Stimulated activated CD4-positive, alpha-beta T cell treated with anti-CD3 and anti-CD28 coated beads, Interleukin-2, amount 100 ng/mL, for 48 hours (primary cell): ENCODE data around the gene GALR1.
"Not testable (repeated sequence)": the region's sequence is repeated elsewhere in the genome, so short reads cannot be mapped to it uniquely, and the experiment has no call there.

Experiments
- DNase-seq, 2 donors: peaks; one replicate each; pipeline ENCODE4 v3.0.0-alpha.2; 2020

The GALR1 gene

GRCh38 chr18:77251730-77252050 lies 2.0 kb downstream of the GALR1 start:
- DNase-seq, result no peak

DNA sequence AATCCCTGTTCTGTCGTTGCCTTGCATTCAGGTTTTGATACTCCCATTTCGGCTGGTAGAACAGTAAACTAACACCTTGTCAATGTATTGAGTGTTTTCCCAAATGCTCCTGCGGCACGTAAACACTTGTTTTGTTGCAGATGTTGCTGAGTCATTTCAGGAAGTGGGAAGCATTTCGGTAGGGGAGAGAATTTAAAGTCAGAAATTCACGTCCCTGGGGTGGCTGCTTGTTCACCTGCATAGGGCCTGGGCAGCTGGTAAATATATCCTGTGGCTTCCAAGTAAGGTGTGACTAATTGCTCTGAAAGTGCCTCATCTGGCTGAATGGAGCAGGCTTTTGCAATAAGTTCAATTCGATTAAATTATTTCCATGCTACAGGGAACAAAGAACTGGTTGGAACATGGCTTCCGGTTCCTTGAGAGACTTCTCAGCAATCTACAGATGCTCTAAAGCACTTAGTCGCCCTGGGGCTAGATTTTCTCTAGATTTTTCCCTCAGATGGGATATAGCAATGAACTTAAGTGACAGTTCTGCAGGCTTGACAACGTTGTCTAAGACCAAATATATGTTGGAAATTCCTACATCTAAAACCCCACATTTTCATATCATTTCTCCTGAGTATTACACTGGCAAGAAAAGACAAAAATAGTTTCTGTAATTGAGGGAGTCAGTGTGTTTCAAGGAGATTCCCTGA lies 5.2 kb downstream of the GALR1 start:
- no peak for DNase-seq

GRCh38 chr18:77255426-77256105 lies 5.9 kb downstream of the GALR1 start:
- DNase-seq, result no peak

DNA sequence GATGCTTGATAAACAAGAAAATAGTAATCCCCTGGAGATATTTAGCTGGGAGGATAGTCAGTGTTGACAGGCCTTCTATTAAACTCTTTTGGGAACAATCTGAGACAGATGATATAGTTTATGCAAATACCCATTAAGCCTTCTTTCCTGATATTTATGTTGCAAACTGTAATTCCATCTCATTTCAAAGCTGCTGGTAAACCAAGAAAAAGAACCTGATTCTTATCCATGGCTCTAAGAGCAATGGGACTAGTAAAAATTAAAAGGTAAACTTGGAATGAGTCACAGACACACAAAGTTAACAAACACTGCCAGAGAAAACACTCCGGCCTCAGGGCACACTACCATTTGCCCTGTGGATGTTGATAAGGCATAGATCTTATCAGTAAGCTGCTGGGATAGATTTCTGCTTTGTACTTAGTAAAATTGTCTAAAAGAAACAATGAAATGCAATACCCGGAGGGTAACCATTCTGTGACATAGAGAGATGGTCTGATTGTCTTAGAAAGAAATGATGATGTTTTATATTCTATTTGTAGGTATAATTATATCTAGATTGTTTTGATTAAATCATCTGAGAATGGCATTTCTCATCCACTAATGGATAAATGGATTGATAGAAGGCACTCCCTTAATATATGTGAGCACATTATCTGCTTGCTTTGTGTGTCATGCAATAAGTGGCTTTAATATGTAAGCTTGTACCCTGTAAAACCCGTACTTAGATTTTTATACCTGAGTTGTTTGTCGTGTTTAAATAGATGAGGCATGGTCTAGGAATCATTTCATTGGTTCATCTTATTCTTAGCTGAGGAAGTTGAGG lies 13.2 kb downstream of the GALR1 start:
- DNase-seq, result no peak

DNA sequence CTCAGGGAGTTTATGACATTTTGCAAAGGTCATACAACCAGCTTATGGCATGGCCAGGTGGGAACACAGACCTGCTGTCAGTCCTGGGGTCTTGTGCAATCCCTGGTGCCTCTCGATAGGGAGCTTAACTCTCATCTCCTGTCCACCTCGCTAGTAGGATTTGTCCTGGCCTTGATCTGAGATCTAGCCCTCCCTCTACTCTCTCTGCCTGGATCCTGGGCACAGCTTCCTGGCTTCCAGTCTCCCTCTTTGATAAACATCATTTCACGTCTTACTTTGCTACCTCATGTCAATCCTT lies 13.8 kb downstream of the GALR1 start:
- DNase-seq, result no peak

- no peak for DNase-seq
Measured at GRCh38 chr18:77267969-77268368, 18.3 kb downstream of the GALR1 start.

DNA sequence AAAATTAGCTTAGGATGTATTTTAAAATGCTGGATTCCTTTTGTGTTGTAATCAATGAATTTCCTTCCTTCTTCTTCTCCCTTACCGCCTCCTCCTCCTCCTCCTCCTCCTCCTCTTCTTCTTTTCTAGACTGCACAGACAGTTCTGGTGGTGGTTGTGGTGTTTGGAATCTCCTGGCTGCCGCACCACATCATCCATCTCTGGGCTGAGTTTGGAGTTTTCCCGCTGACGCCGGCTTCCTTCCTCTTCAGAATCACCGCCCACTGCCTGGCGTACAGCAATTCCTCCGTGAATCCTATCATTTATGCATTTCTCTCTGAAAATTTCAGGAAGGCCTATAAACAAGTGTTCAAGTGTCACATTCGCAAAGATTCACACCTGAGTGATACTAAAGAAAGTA lies 18.8 kb downstream of the GALR1 start:
- DNase-seq, result no peak

- no peak for DNase-seq
Measured at GRCh38 chr18:77271576-77272481, 22.2 kb downstream of the GALR1 start.

GRCh38 chr18:77290841-77291240 lies 41.2 kb downstream of the GALR1 start:
- not testable (repeated sequence) for DNase-seq

DNA sequence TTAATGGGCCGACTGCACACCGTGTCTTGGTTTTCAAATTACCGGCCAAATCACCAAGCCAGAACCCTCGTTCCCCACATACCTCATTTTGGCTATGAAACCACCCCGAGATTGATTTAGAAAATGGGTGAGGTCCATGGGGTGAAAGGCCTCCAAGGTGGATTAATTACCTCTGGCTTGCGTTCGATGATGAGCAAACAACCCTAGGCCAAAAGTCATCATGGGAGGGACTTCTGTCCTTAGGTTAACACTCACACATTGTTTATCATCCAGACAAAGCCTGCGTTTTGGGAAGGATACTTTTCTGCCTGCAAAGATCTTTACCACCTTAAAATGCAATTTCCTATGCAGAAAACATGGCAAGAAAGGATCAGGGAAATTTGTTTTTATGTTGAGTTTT lies 48.5 kb downstream of the GALR1 start:
- DNase-seq, result no peak

GRCh38 chr18:77299706-77300105 lies 50.1 kb downstream of the GALR1 start:
- DNase-seq, result no peak

DNA sequence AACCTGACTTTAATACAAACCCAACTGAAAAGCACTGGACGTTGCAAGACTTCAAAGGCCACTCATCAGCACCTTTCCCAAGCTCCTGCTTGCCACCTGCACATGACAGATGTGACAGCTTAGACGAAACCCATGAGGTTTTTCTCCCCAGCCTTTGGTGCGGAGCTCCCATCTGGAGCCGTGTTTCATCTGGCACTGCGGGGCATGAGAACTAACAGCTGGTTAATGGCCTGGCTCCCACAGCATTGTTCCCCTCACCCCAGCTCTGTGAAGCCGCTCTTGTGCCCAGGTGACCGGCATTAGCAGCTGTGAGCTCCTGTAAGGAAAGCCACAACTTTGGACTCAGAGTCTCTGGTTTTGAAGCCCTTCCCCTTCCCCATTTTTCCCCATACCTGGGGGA lies 50.9 kb downstream of the GALR1 start:
- DNase-seq, result no peak

GRCh38 chr18:77304268-77304667 lies 54.6 kb downstream of the GALR1 start:
- no peak for DNase-seq

GRCh38 chr18:77305676-77306075 lies 56.0 kb downstream of the GALR1 start:
- DNase-seq, result no peak

DNA sequence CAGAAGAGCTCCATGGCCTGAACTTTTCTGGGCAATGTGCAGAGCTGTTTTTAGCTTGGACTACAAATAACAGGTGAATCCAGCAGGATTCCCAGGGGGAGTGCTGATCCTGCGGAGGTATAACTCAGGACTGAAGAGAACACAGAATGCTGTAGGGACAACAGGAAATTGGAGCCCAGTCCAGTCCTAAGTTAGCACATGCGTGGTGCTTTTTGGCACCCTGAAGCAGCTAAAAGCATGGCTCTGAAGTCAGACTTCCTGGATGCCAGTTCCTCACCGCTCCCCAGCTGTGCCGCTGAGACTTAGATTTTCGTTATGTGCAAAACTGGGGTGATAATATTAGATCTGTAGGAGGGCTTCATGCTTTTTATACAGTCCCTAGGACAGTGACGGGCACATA lies 58.6 kb downstream of the GALR1 start:
- no peak for DNase-seq

- no peak for DNase-seq
Measured at GRCh38 chr18:77314511-77314910, 64.9 kb downstream of the GALR1 start.

- no peak for DNase-seq
Measured at GRCh38 chr18:77314952-77315351, 65.3 kb downstream of the GALR1 start.

- DNase-seq, result no peak
Measured at GRCh38 chr18:77316008-77316407, 66.4 kb downstream of the GALR1 start.

GRCh38 chr18:77316641-77317040 lies 67.0 kb downstream of the GALR1 start:
- no peak for DNase-seq

DNA sequence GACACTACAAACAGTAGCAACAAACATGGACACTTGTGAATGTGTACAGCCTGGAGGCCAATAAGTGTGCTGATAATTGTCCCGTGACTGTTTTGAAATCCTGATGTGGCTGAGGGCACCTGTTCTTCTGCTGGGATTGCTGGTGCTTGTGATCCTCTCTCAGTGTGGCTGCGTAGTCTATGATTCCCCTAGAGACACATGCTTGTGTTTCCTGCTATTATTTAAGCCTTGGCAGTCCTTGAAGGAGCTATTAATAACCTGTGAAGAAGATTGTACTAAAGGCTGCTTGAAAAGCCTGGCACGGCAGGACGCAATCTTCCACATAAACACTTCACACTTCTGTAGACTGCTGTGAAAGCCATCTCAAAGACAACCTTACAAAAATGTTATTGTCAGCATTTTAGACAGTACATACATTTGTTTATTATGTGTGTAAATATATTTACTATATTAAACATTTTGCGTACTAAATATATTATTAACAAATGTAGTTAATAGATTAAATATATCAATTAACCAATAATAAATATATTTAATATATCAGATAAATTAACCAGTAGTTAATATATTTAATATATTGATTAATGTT lies 71.4 kb downstream of the GALR1 start:
- DNase-seq, result no peak

DNA sequence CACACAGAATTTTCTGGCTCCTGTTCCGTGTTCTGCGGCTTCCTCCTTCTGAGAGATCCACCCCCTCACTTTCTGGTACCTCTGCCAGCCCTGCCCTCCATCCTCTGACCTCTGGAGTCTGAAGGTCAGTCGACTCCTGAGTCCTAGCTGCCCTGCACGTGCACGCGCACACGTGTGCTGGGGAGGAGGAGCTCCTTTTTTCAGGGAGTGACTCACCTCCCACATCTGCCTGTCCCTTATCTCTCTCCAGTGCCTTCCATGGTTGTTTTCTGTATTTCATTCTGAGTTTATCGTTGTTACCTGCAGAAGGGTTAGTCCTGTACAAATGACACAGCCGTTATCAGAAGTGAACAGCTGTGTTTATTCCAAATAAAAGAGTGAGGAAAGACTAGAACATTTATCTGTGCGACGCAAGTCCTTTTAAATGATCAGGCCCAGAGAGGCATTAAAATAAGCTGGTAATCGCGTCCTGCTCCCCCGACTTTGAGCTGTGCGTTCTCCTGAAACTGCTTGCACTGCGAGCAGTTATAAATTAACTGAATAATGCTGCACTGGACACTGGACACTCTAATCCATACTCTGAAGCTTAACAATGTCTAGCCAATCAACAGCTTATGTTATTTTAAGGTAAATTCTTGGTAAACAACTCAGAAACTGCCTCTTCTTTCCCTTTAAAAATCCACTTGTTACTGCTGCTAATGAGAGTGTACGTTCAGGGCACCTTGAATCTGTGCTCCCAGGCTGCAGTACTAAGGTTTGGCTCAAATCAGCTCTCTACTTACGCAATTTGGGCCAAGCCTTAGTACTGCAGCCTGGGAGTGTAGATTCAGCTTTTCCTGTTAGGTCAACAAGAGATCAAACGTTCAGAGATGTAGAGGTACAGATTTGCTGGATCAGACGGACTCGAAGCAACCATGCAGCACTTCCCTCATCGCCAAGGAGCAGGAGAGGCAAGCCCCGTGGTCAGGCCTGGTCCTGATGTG lies 72.5 kb downstream of the GALR1 start:
- no peak for DNase-seq
